Thymus (tissue), 11 donors: ENCODE results near the gene PMM1. TPM values are rescaled to one million over a fixed set of nuclear protein-coding genes. Genes with fewer than 3 reads are reported as not detected.
"Not testable (repeated sequence)": the region's sequence is repeated elsewhere in the genome, so short reads cannot be mapped to it uniquely, and the experiment has no call there.

Experiments
- DNase-seq, 9 donors: peaks; one replicate each; pipeline ENCODE4 v3.0.0-alpha.2; 2013; ENCODE audit warnings: low spot score in 9 of 9, low read depth in 6 of 9, missing footprints in 1 of 9
- H3K27ac ChIP-seq, 2 donors: one replicate each; pipeline ENCODE4 v1.5.1; 2013; ENCODE audit warnings: control low read depth in 1 of 2, low read depth in 1 of 2, low read length in 1 of 2, mild to moderate bottlenecking in 1 of 2, moderate library complexity in 1 of 2
- H3K27me3 ChIP-seq, 2 donors: one replicate each; pipeline ENCODE4 v1.5.1; 2013; ENCODE audit warnings: low read length in 1 of 2; ENCODE audit not compliant: control insufficient read depth in 2 of 2, insufficient read depth in 1 of 2
- H3K36me3 ChIP-seq, 2 donors: one replicate each; pipeline ENCODE4 v1.5.1; 2013; ENCODE audit warnings: low read length in 1 of 2, mild to moderate bottlenecking in 1 of 2, moderate library complexity in 1 of 2; ENCODE audit not compliant: control insufficient read depth in 2 of 2, insufficient read depth in 2 of 2
- H3K4me1 ChIP-seq, 2 donors: one replicate each; pipeline ENCODE4 v1.5.1; 2013; ENCODE audit warnings: low read length in 2 of 2; ENCODE audit not compliant: control insufficient read depth in 2 of 2, insufficient read depth in 2 of 2
- H3K4me3 ChIP-seq, 2 donors: one replicate each; pipeline ENCODE4 v1.5.1; 2013; ENCODE audit warnings: low read length in 2 of 2, control low read depth in 1 of 2, mild to moderate bottlenecking in 1 of 2
- H3K9me3 ChIP-seq, 2 donors: one replicate each; pipeline ENCODE4 v1.5.1; 2013; ENCODE audit warnings: low read length in 1 of 2, mild to moderate bottlenecking in 1 of 2; ENCODE audit not compliant: control insufficient read depth in 2 of 2, insufficient read depth in 1 of 2
- WGBS: extraction: QIAGEN DNeasy Blood & Tissue Kit; methylation state at CpG from one replicate; pipeline ENCODE4 v1.1.7; 2013; 5-methylcytosine and 5-hydroxymethylcytosine counted together
- polyA plus RNA-seq: library from polyadenylated mRNA; stranded (reverse); fragments of 200-250 nt; gene quantifications from one replicate; pipeline ENCODE4 v1.2.3, GENCODE V29; 2013
- total RNA-seq: library from RNA; stranded (reverse); fragments of 120-200 nt; gene quantifications from one replicate; pipeline ENCODE4 v1.2.4, GENCODE V29; 2013
- donor health status: healthy.

Gene PMM1
- total and polyA plus RNA-seq, 2 donors = 9.3 to 51.1 TPM

- Histone ChIP-seq H3K4me1 (no peaks in the 10 kb centered on the region), H3K27ac (no peak overlapping the region), H3K9me3 (no peaks in the 10 kb centered on the region), H3K4me3 (no peak overlapping the region), H3K36me3 (no peaks in the 10 kb centered on the region), H3K27me3 (peaks cover 3 to 51% of the 10 kb centered on the region in 2 donors)
- WGBS = 74% methylated on average over 10 of the region's 10 CpGs
- DNase-seq = no peak
These were observed 26.5 kb downstream of the PMM1 start for GRCh38 chr22:41563051-41563711.

GRCh38 chr22:41562461-41562860, 27.2 kb downstream of the PMM1 start:
- no peaks in the 10 kb centered on the region for H3K9me3 ChIP-seq
- peaks cover 0 to 4% of the 10 kb centered on the region in 2 donors for H3K4me1 ChIP-seq
- no peak overlapping the region for H3K4me3 ChIP-seq
- no peak overlapping the region for H3K27ac ChIP-seq
- H3K36me3 ChIP-seq = no peaks in the 10 kb centered on the region
- WGBS = 81% methylated on average over 4 of the region's 4 CpGs
- H3K27me3 ChIP-seq = peaks cover 3 to 56% of the 10 kb centered on the region in 2 donors
- DNase-seq = no peak

GRCh38 chr22:41561788-41562187, 27.9 kb downstream of the PMM1 start:
- peaks cover 3 to 57% of the 10 kb centered on the region in 2 donors for H3K27me3 ChIP-seq
- no peaks in the 10 kb centered on the region for H3K9me3 ChIP-seq
- 88% methylated on average over 5 of the region's 5 CpGs for WGBS
- H3K27ac ChIP-seq = no peak overlapping the region
- peaks cover 0 to 9% of the 10 kb centered on the region in 2 donors for H3K4me1 ChIP-seq
- H3K36me3 ChIP-seq = no peaks in the 10 kb centered on the region
- DNase-seq = no peak
- H3K4me3 ChIP-seq = no peak overlapping the region

- Histone ChIP-seq H3K27me3 (peaks cover 3 to 57% of the 10 kb centered on the region in 2 donors), H3K27ac (no peak overlapping the region), H3K4me3 (no peak overlapping the region), H3K9me3 (no peaks in the 10 kb centered on the region), H3K36me3 (no peaks in the 10 kb centered on the region), H3K4me1 (peaks cover 0 to 9% of the 10 kb centered on the region in 2 donors)
- no peak for DNase-seq
- WGBS = 69% methylated on average over 10 of the region's 10 CpGs
These were observed 28.3 kb downstream of the PMM1 start for GRCh38 chr22:41561335-41561734.

- Histone ChIP-seq H3K4me1 (peaks cover 0 to 9% of the 10 kb centered on the region in 2 donors), H3K36me3 (no peaks in the 10 kb centered on the region), H3K27me3 (peaks cover 3 to 57% of the 10 kb centered on the region in 2 donors), H3K27ac (no peak overlapping the region), H3K4me3 (no peak overlapping the region), H3K9me3 (no peaks in the 10 kb centered on the region)
- DNase-seq = no peak
- 85% methylated on average over 6 of the region's 6 CpGs for whole genome bisulfite sequencing
These were observed 29.6 kb downstream of the PMM1 start for GRCh38 chr22:41560095-41560471.

- not testable (repeated sequence) for DNase-seq, H3K4me3 ChIP-seq, H3K4me1 ChIP-seq, H3K36me3 ChIP-seq, H3K27ac ChIP-seq, H3K9me3 ChIP-seq
- WGBS = 96% methylated on average over 13 of the region's 13 CpGs
- H3K27me3 ChIP-seq = peaks cover 3 to 53% of the 10 kb centered on the region in 2 donors
These were observed 31.4 kb downstream of the PMM1 start for GRCh38 chr22:41558241-41558630.

GRCh38 chr22:41557401-41558240, 32.0 kb downstream of the PMM1 start:
- Histone ChIP-seq H3K36me3 (no peaks in the 10 kb centered on the region), H3K27me3 (peaks cover 3 to 49% of the 10 kb centered on the region in 2 donors), H3K9me3 (no peaks in the 10 kb centered on the region), H3K4me3 (no peak overlapping the region), H3K27ac (no peak overlapping the region), H3K4me1 (peaks cover 0 to 9% of the 10 kb centered on the region in 2 donors)
- WGBS = 74% methylated on average over 19 of the region's 19 CpGs
- peak in 1 of 9 donors; percentile 31 for DNase-seq

- Histone ChIP-seq H3K27ac (no peak overlapping the region), H3K9me3 (no peaks in the 10 kb centered on the region), H3K4me1 (peaks cover 0 to 9% of the 10 kb centered on the region in 2 donors), H3K36me3 (no peaks in the 10 kb centered on the region), H3K4me3 (no peak overlapping the region), H3K27me3 (peaks cover 0 to 42% of the 10 kb centered on the region in 2 donors)
- DNase-seq = no peak
- 93% methylated on average over 10 of the region's 10 CpGs for WGBS
These were observed 33.1 kb downstream of the PMM1 start for GRCh38 chr22:41556561-41556960.

GRCh38 chr22:41555325-41555982, 34.2 kb downstream of the PMM1 start:
- Histone ChIP-seq H3K4me1 (peaks cover 0 to 9% of the 10 kb centered on the region in 2 donors), H3K36me3 (no peaks in the 10 kb centered on the region), H3K9me3 (no peaks in the 10 kb centered on the region), H3K4me3 (no peak overlapping the region), H3K27me3 (peaks cover 0 to 31% of the 10 kb centered on the region in 2 donors), H3K27ac (no peak overlapping the region)
- WGBS = 95% methylated on average over 7 of the region's 7 CpGs
- no peak for DNase-seq
